AG09319 (cell line): ENCODE data around the gene NECTIN1.

Experiments
- DNase-seq: peaks from one replicate; pipeline ENCODE4 v3.0.0-alpha.2; 2010; ENCODE audit warnings: low read depth; ENCODE audit errors: extremely low read depth
- TF ChIP-seq, protein P1 (sequence below): IDR thresholded peaks from 2 replicates; pipeline ENCODE4 v1.5.1; 2011; ENCODE audit warnings: low read depth, mild to moderate bottlenecking, inconsistent platforms, low read length, moderate library complexity

NECTIN1 gene

DNA sequence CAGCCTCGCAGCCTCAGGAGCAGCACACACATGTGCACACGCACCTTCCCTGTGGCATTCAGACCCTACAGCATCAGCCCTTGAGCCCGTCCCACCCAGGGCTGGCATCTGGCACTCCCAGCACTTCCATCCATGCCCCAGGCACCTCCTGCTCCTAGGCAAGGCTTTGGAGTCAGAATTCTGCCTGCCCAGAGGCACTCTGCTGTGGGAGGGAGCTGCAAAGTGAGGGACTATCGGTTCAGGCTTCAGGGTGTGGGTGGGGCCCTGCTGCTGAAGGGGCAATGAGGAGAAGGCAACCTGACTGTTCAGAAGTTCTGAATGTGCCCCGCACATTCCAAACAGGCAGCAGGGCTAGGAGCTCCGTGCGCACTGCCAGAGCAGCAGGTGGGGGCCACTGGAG is 39.7 kb downstream of the NECTIN1 start:
- TF ChIP-seq, protein P1, sequence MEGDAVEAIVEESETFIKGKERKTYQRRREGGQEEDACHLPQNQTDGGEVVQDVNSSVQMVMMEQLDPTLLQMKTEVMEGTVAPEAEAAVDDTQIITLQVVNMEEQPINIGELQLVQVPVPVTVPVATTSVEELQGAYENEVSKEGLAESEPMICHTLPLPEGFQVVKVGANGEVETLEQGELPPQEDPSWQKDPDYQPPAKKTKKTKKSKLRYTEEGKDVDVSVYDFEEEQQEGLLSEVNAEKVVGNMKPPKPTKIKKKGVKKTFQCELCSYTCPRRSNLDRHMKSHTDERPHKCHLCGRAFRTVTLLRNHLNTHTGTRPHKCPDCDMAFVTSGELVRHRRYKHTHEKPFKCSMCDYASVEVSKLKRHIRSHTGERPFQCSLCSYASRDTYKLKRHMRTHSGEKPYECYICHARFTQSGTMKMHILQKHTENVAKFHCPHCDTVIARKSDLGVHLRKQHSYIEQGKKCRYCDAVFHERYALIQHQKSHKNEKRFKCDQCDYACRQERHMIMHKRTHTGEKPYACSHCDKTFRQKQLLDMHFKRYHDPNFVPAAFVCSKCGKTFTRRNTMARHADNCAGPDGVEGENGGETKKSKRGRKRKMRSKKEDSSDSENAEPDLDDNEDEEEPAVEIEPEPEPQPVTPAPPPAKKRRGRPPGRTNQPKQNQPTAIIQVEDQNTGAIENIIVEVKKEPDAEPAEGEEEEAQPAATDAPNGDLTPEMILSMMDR = no peak
- DNase-seq = no peak

DNA sequence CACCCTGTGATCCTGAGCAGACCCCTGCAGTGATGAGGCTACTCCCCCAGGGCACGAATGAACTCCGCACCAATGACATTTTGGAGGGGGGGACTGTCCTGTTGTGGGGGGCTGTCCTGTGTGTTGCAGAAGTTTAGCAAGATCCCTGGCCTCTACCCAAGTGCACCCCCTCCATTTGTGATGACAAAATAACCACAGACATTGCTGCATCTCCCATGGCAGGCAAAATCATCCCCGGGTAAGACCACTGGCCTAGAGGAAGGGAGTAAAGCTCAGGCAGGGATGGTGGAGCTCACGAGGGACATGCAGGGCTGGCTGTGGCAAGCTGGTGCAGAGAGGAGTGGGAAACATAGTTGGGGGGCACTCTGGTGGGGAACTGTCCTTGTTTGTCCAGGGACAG is 40.6 kb downstream of the NECTIN1 start:
- DNase-seq = no peak
- TF ChIP-seq, protein P1 = no peak

DNA sequence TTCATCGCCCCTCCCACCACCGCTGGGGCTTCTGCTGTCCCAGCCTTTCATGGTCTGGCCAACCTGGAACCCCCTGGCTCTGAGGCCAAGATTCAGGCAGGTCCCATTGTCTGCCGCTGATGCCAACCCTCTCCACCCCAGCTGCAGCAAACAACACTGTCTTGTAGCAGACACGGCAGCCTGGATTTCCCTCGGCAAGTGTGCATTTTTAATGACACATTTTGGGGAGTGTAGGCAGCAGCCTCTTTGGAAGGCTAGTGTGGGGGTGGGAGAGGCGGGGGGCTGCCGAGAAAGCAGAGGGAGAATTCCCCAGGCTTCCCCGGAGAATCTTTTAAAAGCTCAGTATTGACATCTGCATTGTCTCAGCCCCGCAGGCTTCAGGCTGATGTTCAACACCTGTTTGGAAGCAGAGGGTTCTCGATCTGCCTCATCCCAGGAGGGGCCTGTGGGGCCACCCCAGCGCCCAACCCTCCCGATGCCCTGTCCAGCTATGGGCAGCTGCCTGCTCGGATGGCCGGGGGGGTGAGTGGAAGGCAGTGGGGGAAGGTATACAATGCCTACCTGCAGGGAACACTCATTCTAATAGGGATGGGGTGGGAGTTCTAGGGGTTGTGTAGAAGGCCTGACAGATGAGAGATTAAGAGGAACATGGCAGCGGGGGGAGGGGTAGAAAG is 41.5 kb downstream of the NECTIN1 start:
- DNase-seq = no peak
- TF ChIP-seq, protein P1 = no peak

- TF ChIP-seq, protein P1 = no peak
- no peak for DNase-seq
Measured at GRCh38 chr11:119686177-119686882, 42.7 kb downstream of the NECTIN1 start.

DNA sequence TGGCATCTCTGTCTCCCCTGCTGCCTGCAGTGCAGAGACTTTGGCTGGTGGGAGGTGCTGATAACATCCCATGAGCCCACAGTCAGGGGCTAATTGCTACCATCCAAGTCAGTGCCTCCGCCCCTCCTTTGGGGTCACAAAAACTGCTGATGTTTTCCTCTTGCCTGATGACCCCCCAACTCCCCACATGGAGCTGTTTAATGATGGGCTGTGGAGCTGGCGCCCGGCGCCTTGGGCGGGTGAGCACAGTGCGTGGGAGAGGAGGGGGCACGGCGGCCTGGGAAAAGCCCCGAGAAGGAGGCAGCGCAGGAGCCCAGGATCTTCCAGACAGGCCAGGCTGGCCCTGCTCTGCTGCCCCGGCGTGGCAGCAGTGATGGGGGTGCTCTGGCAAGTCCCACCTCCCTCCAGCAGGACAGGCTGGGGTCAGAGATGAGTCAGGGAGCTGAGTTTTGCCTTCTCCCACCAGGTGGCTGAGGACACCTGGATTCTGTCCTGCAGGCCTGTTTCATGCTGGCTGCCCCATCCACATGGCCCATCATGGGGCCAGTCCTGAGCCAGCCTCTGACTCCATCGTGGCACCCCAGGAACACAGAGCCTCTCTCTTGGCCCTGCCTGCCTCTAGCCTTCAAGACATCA is 43.8 kb downstream of the NECTIN1 start:
- TF ChIP-seq, protein P1 = no peak
- no peak for DNase-seq

GRCh38 chr11:119684361-119685110 is 44.5 kb downstream of the NECTIN1 start:
- DNase-seq = no peak
- TF ChIP-seq, protein P1 = no peak

- no peak for DNase-seq
- TF ChIP-seq, protein P1 = no peak
Measured at GRCh38 chr11:119683783-119684182, 45.2 kb downstream of the NECTIN1 start.
